HEK293 (cell line): Measurements from ENCODE around the gene CLK2.

Source experiments
- EGR2 ChIP-seq: fragments of 450-650 bp; formaldehyde crosslinking; IDR thresholded peaks from 2 replicates; pipeline ENCODE4 v1.5.1; 2016; ENCODE audit warnings: low read depth, missing biosample characterization, missing genetic modification characterization
- HIC1 ChIP-seq: fragments of 450-650 bp; formaldehyde crosslinking; IDR thresholded peaks from 2 replicates; pipeline ENCODE4 v1.5.1; 2016; ENCODE audit warnings: missing biosample characterization, missing genetic modification characterization
- HOXA7 ChIP-seq: sonication (generic); formaldehyde crosslinking; IDR thresholded peaks from 2 replicates; pipeline ENCODE4 v1.8.1; 2022; ENCODE audit warnings: missing genetic modification reagents, borderline replicate concordance
- HOXC10 ChIP-seq: sonication (generic); formaldehyde crosslinking; IDR thresholded peaks from 2 replicates; pipeline ENCODE4 v1.8.1; 2023; ENCODE audit warnings: mild to moderate bottlenecking, missing genetic modification reagents
- MYNN ChIP-seq: fragments of 450-650 bp; formaldehyde crosslinking; IDR thresholded peaks from 2 replicates; pipeline ENCODE4 v1.5.1; 2016; ENCODE audit warnings: missing biosample characterization, missing genetic modification characterization, borderline replicate concordance
- OSR2 ChIP-seq: fragments of 450-650 bp; formaldehyde crosslinking; IDR thresholded peaks from 2 replicates; pipeline ENCODE4 v1.5.1; 2016; ENCODE audit warnings: missing biosample characterization, missing genetic modification characterization
- OVOL3 ChIP-seq: fragments of 450-650 bp; formaldehyde crosslinking; IDR thresholded peaks from 2 replicates; pipeline ENCODE4 v1.5.1; 2016; ENCODE audit warnings: missing biosample characterization, missing genetic modification characterization
- PRDM1 ChIP-seq: fragments of 450-650 bp; formaldehyde crosslinking; IDR thresholded peaks from 2 replicates; pipeline ENCODE4; 2016; ENCODE audit warnings: missing biosample characterization, missing genetic modification characterization
- REST ChIP-seq: fragments of 450-650 bp; formaldehyde crosslinking; IDR thresholded peaks from 2 replicates; pipeline ENCODE4 v1.5.1; 2016; ENCODE audit warnings: missing biosample characterization, missing genetic modification characterization
- SP7 ChIP-seq: fragments of 450-650 bp; formaldehyde crosslinking; IDR thresholded peaks from 2 replicates; pipeline ENCODE4 v1.5.1; 2016; ENCODE audit warnings: missing biosample characterization, missing genetic modification characterization
- ZBTB1 ChIP-seq: fragments of 450-650 bp; formaldehyde crosslinking; IDR thresholded peaks from 2 replicates; pipeline ENCODE4 v1.5.1; 2016; ENCODE audit warnings: missing biosample characterization, missing genetic modification characterization
- ZBTB48 ChIP-seq: fragments of 450-650 bp; formaldehyde crosslinking; IDR thresholded peaks from 2 replicates; pipeline ENCODE4 v1.5.1; 2016; ENCODE audit warnings: missing biosample characterization, missing genetic modification characterization
- ZNF157 ChIP-seq: fragments of 450-650 bp; formaldehyde crosslinking; IDR thresholded peaks from 2 replicates; pipeline ENCODE4 v1.5.1; 2016; ENCODE audit warnings: missing biosample characterization, missing genetic modification characterization
- ZNF16 ChIP-seq: fragments of 450-650 bp; formaldehyde crosslinking; IDR thresholded peaks from 2 replicates; pipeline ENCODE4 v1.5.1; 2016; ENCODE audit warnings: low read depth, missing biosample characterization, missing genetic modification characterization
- ZNF19 ChIP-seq: fragments of 450-650 bp; formaldehyde crosslinking; IDR thresholded peaks from 2 replicates; pipeline ENCODE4; 2016; ENCODE audit warnings: missing biosample characterization, missing genetic modification characterization, low read depth
- ZNF324 ChIP-seq: fragments of 450-650 bp; formaldehyde crosslinking; IDR thresholded peaks from 2 replicates; pipeline ENCODE4 v1.5.1; 2016; ENCODE audit warnings: missing biosample characterization, missing genetic modification characterization
- ZNF350 ChIP-seq: fragments of 450-650 bp; formaldehyde crosslinking; IDR thresholded peaks from 2 replicates; pipeline ENCODE4 v1.5.0; 2017; ENCODE audit warnings: missing biosample characterization, mild to moderate bottlenecking, missing genetic modification characterization
- ZNF37A ChIP-seq: fragments of 450-650 bp; IDR thresholded peaks from 2 replicates; pipeline ENCODE4 v1.5.1; 2018; ENCODE audit warnings: missing biosample characterization, missing genetic modification characterization
- ZNF391 ChIP-seq: fragments of 450-650 bp; formaldehyde crosslinking; IDR thresholded peaks from 2 replicates; pipeline ENCODE4 v1.5.1; 2016; ENCODE audit warnings: low read depth, missing biosample characterization, missing genetic modification characterization, borderline replicate concordance
- ZNF404 ChIP-seq: fragments of 450-650 bp; formaldehyde crosslinking; IDR thresholded peaks from 2 replicates; pipeline ENCODE4 v1.5.1; 2017; ENCODE audit warnings: missing biosample characterization, missing genetic modification characterization
- ZNF426 ChIP-seq: fragments of 450-650 bp; formaldehyde crosslinking; IDR thresholded peaks from 2 replicates; pipeline ENCODE4 v1.5.1; 2017; ENCODE audit warnings: missing biosample characterization, missing genetic modification characterization, mild to moderate bottlenecking, inconsistent platforms, moderate library complexity
- ZNF48 ChIP-seq: fragments of 450-650 bp; formaldehyde crosslinking; IDR thresholded peaks from 2 replicates; pipeline ENCODE4 v1.5.1; 2016; ENCODE audit warnings: missing biosample characterization, missing genetic modification characterization
- ZNF510 ChIP-seq: fragments of 450-650 bp; formaldehyde crosslinking; IDR thresholded peaks from 2 replicates; pipeline ENCODE4 v1.5.1; 2018; ENCODE audit warnings: mild to moderate bottlenecking, missing genetic modification characterization, missing biosample characterization; ENCODE audit not compliant: insufficient replicate concordance
- ZNF548 ChIP-seq: fragments of 450-650 bp; formaldehyde crosslinking; IDR thresholded peaks from 2 replicates; pipeline ENCODE4 v1.5.1; 2016; ENCODE audit warnings: missing biosample characterization, missing genetic modification characterization
- ZNF555 ChIP-seq: fragments of 450-650 bp; formaldehyde crosslinking; conservative IDR thresholded peaks from 2 replicates; pipeline ENCODE4 v1.5.1; 2017; ENCODE audit warnings: missing biosample characterization, mild to moderate bottlenecking, missing genetic modification characterization, inconsistent platforms
- ZNF571 ChIP-seq: fragments of 450-650 bp; formaldehyde crosslinking; IDR thresholded peaks from 2 replicates; pipeline ENCODE4 v1.5.0; 2017; ENCODE audit warnings: missing biosample characterization, missing genetic modification characterization
- ZNF585B ChIP-seq: fragments of 450-650 bp; formaldehyde crosslinking; IDR thresholded peaks from 2 replicates; pipeline ENCODE4 v1.5.1; 2016; ENCODE audit warnings: missing biosample characterization, missing genetic modification characterization
- ZNF623 ChIP-seq: fragments of 450-650 bp; formaldehyde crosslinking; IDR thresholded peaks from 2 replicates; pipeline ENCODE4 v1.5.1; 2016; ENCODE audit warnings: missing biosample characterization, missing genetic modification characterization
- ZNF626 ChIP-seq: fragments of 450-650 bp; sonication (Bioruptor Pico); formaldehyde crosslinking; IDR thresholded peaks from 2 replicates; pipeline ENCODE4 v1.5.1; 2018; ENCODE audit warnings: missing biosample characterization, missing genetic modification characterization, inconsistent platforms
- ZNF768 ChIP-seq: fragments of 450-650 bp; formaldehyde crosslinking; IDR thresholded peaks from 2 replicates; pipeline ENCODE4 v1.5.1; 2018; ENCODE audit warnings: missing biosample characterization, mild to moderate bottlenecking, missing genetic modification characterization
- ZNF785 ChIP-seq: fragments of 450-650 bp; formaldehyde crosslinking; IDR thresholded peaks from 2 replicates; pipeline ENCODE4 v1.5.1; 2016; ENCODE audit warnings: missing biosample characterization, missing genetic modification characterization
- ZNF791 ChIP-seq: fragments of 450-650 bp; formaldehyde crosslinking; IDR thresholded peaks from 2 replicates; pipeline ENCODE4 v1.5.1; 2016; ENCODE audit warnings: missing biosample characterization, missing genetic modification characterization
- ZNF837 ChIP-seq: fragments of 450-650 bp; formaldehyde crosslinking; IDR thresholded peaks from 2 replicates; pipeline ENCODE4 v1.5.1; 2016; ENCODE audit warnings: missing biosample characterization, missing genetic modification characterization
- ZSCAN23 ChIP-seq: fragments of 450-650 bp; formaldehyde crosslinking; IDR thresholded peaks from 2 replicates; pipeline ENCODE4 v1.5.1; 2016; ENCODE audit warnings: missing biosample characterization, missing genetic modification characterization
- TF ChIP-seq, protein P1 (sequence below): fragments of 450-650 bp; formaldehyde crosslinking; IDR thresholded peaks from 2 replicates; pipeline ENCODE4 v1.5.1; 2017; ENCODE audit warnings: missing biosample characterization, missing genetic modification characterization

The CLK2 gene

DNA sequence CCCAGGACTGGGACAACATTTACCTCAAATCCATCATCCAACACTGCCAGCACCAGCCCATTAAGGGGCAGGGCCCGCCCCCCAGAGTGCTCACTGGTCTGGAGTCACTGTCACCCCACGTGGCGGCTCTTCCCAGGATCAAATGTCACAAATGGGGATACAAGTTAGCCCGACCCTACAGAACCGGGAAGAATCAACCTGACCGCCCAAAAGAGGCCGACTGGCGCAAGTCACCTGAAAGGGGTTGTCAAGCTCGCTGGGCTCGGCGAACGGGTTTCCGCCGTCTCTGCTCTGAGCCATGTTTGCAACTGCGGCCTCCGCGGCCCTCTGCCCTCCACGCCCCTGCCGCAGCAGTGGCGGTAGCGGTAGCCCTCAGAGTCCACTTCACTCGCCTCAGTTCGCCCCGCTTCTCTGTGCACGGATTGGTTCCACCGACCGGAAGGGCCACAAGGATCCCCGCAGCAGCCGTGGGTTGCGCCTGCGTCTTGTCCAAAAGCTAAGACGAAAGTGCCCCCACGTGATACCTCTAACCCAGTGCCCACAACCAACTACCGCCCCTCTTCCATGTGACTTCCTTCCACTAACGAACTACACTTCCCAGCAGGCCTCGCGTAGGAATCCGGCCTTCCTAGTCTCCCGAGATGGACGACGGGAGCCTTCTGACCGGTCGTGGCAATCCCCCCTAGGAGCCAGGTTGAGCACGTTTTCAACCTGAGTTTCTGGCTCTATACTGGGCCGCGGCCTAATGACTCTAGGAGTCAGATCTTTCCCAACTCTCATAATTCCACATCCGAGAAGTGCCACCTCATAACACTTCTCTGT lies 11.2 kb downstream of the CLK2 start, which contains the start of gene SCAMP3 (continued):
- TF ChIP-seq ZBTB48 (tag by site-specific recombination) = no peak
- TF ChIP-seq ZNF791 (tag by site-specific recombination) = no peak
- TF ChIP-seq PRDM1 = no peak
- no peak for TF ChIP-seq HOXA7 (CRISPR knock-in tag)
- TF ChIP-seq ZNF548 = no peak
- TF ChIP-seq ZNF837 (tag by site-specific recombination) = 0 out of 2 replicates have a peak, but pooled peaks have one; percentile 26
- TF ChIP-seq ZNF391 (tag by site-specific recombination) = no peak; the same call in 1 of the 2 replicates
- 0 out of 2 replicates have a peak, but pooled peaks have one; percentile 55 for TF ChIP-seq SP7 (tag by site-specific recombination)
- TF ChIP-seq HIC1 (tag by site-specific recombination) = peak; percentile 97
- no peak for TF ChIP-seq ZSCAN23
- 0 out of 2 replicates have a peak, but pooled peaks have one; percentile 22 for TF ChIP-seq OVOL3 (tag by site-specific recombination)
- TF ChIP-seq EGR2 (tag by site-specific recombination) = peak; percentile 50; the same call in 1 of the 2 replicates
- TF ChIP-seq ZNF768 (tag by site-specific recombination) = no peak
- no peak for TF ChIP-seq ZNF555
- TF ChIP-seq, protein P1, sequence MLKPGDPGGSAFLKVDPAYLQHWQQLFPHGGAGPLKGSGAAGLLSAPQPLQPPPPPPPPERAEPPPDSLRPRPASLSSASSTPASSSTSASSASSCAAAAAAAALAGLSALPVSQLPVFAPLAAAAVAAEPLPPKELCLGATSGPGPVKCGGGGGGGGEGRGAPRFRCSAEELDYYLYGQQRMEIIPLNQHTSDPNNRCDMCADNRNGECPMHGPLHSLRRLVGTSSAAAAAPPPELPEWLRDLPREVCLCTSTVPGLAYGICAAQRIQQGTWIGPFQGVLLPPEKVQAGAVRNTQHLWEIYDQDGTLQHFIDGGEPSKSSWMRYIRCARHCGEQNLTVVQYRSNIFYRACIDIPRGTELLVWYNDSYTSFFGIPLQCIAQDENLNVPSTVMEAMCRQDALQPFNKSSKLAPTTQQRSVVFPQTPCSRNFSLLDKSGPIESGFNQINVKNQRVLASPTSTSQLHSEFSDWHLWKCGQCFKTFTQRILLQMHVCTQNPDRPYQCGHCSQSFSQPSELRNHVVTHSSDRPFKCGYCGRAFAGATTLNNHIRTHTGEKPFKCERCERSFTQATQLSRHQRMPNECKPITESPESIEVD (tag by site-specific recombination) = no peak; the same call in 1 of the 2 replicates
- TF ChIP-seq ZNF350 (tag by site-specific recombination) = no peak
- TF ChIP-seq ZNF510 = no peak
- no peak for TF ChIP-seq ZBTB1 (tag by site-specific recombination)
- TF ChIP-seq ZNF404 (tag by site-specific recombination) = no peak
- TF ChIP-seq REST = 0 out of 2 replicates have a peak, but pooled peaks have one; percentile 21
- no peak for TF ChIP-seq ZNF48
- TF ChIP-seq ZNF37A = no peak
- TF ChIP-seq ZNF571 (tag by site-specific recombination) = no peak
- no peak for TF ChIP-seq ZNF157 (tag by site-specific recombination)
- TF ChIP-seq ZNF585B = no peak
- no peak for TF ChIP-seq ZNF16 (tag by site-specific recombination)
- TF ChIP-seq HOXC10 (CRISPR knock-in tag) = no peak
- TF ChIP-seq ZNF626 (tag by site-specific recombination) = no peak
- 0 out of 2 replicates have a peak, but pooled peaks have one; percentile 19 for TF ChIP-seq ZNF324 (tag by site-specific recombination)
- no peak for TF ChIP-seq ZNF426 (tag by site-specific recombination)
- no peak for TF ChIP-seq ZNF623 (tag by site-specific recombination)
- peak; percentile 97 for TF ChIP-seq OSR2 (tag by site-specific recombination)
- TF ChIP-seq MYNN = no peak
- no peak for TF ChIP-seq ZNF785 (tag by site-specific recombination)
- TF ChIP-seq ZNF19 (tag by site-specific recombination) = no peak
